GM18907 (cell line): Measurements from ENCODE around the gene NFS1.
"Not testable (repeated sequence)": the region's sequence is repeated elsewhere in the genome, so short reads cannot be mapped to it uniquely, and the experiment has no call there.

Experiments
- ATAC-seq: cut with Tn5 transposase; IDR thresholded peaks from one replicate; pipeline ENCODE4 v1.9.1; 2021; ENCODE audit warnings: mild to moderate bottlenecking, moderate library complexity; ENCODE audit not compliant: unreplicated experiment

The NFS1 gene

DNA sequence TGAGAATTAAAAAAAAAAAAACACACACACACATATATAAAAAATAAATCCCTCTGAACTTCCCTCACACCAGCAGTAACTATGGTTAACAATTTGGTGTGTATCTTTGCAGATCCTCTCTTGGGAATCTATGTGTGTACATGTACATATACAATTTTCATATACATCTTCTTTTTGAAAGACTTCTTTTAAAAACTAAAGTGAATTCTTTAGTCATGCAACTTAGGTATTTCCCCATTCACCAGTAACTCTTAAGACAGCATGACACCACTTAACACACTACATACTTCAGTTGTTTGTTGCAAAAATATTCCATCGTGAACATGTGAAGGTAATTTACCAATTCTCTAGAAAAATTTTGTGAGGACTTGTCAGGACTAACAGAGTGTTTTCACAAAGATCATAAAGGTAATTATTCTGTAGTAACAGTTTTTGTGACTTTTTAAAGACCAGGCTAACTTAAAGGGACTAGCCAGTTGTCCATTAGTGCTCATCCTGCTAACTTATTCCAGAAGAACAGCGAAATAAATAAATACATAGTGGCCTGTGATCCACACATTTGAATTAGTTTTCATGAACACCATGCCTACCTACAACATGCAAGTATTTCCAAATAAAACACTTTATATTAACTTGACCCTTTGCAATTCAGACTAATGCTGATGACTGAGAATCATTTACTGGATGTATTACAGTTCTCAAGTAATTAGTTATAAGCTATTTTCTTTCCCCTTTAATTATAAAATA is 30.9 kb upstream of the NFS1 start:
- no peak for ATAC-seq

DNA sequence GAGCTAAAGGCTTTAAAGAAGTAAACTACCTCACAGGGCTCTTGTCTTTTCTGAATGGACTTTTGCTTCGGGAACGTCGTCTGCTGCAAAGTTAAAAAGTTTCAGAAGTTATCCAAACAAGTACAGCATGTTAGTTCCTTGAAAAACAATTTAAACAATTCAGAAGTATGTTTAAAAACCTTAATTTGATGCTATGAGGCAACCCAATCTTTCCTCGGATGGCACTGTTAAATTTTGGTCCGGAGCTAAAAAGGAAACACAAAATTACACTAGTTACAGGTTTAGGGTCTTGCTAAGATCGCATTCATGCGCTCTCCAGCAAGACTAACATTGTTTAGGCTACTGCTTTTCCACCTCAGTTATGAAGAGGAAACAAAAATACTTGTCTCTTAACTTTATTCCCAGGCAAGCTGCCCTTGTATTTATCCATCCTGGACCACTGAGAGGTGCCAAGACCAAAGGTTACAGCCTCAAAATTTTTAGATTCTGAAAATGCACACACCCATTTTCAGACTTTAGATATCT is 30.2 kb upstream of the NFS1 start:
- no peak for ATAC-seq

DNA sequence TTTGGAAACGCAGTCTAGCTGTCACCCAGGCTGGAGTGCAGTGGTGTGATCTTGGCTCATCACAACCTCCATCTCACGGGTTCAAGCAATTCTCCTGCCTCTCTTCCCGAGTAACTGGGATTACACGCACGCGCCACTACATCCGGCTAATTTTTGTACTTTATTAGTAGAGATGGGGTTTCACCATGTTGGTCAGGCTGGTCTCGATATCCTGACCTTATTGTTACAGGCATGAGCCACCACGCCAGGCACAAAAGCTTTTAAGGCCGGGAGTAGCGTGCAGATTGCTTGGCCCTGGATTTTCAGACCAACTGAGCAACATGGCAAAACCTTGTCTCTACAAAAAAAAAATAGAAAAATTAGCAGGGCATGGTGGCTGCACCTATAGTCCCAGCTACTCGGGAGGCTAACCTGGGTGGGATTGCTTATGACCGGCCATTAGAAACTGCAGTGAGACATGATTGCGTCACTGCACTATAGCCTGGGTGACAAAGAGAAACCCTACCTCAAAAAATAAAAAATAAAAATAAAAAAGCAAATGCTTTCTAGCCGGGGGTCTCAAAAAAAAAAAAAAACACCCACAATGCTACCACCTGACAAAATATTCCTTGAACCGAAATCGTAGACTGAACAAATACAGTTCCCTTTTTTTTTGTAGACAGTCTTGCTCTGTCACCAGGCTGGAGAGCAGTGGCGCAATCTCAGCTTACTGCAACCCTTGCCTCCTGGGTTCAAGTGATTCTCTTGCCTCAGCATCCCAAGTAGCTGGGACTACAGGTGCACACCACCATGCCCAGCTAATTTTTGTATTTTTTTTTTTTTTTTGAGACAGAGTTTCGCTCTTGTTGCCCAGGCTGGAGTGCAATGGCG is 27.9 kb upstream of the NFS1 start:
- ATAC-seq: no peak

DNA sequence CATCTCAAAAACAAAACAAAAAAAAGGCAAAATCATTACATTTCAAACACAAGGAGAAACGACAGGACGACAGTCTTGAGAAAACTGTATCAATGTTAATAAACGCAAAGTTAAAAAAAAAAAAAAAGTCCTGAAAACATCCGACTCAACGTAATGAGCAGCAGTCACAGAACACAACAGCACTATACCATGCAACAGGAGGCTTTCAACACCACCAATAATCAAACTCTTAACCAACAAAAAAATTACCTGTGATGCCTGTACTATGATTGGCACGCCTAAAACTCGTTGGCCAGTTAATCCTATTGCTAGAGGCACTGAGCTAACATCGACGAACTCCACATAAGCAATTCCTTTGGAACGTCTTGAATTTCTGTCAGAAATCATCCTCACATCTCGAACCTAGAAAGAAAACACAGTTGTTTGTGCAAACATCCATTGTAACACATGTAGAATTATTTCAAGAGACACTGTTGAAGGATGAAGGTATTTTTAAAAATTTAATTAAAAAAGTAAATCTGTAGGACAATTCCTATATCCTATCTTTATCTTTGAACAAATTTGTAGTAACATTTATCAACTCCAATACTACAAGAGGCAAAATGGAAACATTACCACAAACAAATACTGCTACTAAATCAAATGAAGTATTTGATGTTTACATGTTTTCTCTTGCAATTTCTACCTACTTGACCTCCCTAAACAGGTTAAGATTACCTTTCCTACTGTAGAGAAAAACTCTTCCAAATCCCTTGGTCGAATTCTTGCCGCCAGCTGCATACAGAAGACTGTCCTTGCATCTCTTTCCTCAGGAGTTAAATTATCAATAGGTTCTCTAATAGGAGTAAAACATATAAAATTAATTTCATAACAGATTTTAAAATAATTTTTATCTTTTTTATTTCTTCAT is 25.4 kb upstream of the NFS1 start:
- ATAC-seq: no peak

DNA sequence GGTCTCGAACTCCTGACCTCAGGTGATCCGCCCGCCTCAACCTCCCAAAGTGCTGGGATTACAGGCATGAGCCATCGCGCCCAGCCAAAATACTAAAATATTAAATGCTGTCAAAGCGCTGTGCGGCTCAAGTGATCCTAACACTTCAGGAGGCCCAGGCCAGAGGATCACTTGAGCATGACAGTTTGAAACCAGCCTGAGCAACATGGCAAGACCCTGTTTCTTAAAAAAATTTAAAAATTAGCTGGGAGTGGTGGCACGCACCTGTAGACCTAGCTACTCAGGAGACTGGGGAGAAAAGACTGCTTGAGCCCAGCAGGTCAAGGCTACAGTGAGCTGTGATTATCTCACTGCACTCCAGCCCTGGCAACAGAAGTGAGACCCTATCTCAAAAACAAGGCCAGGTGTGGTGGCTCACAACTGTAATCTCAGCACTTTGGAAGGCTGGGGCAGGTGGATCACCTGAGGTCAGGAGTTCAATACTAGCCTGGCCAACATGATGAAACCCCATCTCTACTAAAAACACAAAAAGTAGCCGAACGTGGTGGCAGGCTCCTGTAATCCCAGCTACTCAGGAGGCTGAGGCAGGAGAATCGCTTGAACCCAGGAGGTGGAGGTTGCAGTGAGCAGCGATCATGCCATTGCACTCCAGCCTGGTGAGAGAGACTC is 24.6 kb upstream of the NFS1 start:
- not testable (repeated sequence) for ATAC-seq

DNA sequence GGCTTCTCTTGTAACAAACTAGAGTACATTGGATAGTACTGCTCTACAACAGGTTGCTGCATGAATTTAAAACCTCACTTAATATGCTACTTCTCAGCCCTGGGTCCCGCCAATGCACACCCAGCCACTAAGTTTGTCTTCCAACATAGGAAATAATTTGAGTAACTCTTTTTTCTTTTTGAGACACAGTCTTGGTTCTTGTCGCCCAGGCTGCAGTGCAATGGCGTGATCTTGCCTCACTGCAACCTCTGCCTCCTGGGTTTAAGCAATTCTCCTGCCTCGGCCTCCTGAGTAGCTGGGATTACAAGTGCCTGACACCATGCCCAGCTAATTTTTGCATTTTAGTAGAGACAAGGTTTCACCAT is 24.1 kb upstream of the NFS1 start:
- not testable (repeated sequence) for ATAC-seq

DNA sequence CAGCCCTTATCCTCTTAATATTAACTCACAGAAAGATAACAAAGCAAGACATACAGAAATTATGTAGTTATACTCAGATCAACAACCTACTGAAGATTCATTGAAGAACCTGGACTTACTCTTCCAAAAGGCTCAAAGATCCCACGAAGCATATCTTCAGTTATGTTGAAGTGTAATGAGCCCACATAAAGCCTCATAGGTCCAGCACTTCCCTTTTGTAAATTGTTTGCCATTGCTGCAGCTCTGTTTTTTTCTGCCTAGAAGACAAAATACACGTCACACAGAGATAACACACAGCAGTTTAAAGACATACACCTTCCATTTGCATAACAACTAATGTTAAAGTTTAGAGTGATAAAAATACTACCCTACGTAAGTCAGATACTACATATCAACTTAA is 22.5 kb upstream of the NFS1 start:
- ATAC-seq: no peak

DNA sequence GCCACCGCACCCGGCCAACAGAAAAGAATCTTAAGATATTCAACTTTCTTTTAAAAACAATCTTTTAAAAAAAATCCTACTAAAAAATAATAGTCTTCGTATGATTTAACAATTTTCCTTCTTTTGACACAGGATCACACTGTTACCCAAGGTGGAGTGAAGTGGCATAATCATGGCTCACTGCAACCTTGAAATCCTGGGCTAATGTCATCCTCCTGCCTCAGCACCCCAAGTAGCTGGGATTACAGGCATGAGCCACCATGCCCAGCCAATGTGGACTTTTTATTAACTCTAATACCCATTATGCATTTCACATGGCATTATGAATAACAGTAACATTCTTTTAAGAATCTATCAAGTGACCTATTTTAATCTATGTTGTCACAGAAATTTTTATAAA is 22.1 kb upstream of the NFS1 start:
- ATAC-seq: no peak

DNA sequence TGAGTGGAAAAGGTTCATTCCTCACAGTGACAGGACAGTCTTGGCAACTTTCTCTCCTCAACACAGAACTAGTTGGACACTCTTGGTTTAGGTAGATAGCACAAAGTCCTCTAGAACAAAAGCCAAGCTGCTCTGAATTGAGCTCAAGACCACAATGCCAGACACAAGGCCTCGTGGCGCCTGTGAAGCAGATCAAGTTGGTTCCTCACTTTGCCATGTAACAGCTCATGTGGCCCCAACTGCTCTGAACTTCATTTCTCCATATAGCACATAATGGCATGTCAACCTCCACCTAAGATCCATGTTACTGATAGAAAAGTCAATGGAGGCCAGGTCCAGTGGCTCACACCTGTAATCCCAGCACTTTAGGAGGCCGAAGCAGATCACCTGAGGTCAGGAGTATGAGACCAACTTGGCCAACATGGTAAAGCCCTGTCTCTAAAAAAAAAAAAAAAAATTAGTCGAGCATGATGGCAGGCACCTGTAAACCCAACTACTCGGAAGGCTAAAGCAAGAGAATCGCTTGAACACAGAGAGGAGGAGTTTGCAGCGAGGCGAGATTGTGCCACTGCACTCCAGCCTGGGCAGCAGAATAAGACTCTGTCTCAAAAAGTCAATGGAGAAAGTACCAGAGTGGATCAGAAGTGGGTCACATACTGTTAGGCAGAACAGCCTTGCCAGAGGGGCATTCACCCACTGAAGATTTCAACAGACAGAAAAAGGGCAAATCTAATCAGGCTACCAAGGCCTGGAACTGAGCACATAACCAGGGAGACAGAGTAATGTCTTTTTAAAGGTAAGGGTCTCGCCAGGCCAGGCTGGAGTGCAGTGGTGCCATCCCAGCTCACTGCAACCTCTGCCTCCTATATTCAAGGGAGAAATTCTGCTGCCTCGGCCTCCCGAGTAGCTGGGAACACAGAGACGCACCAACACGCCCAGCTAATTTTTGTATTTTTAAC is 21.3 kb upstream of the NFS1 start:
- no peak for ATAC-seq

DNA sequence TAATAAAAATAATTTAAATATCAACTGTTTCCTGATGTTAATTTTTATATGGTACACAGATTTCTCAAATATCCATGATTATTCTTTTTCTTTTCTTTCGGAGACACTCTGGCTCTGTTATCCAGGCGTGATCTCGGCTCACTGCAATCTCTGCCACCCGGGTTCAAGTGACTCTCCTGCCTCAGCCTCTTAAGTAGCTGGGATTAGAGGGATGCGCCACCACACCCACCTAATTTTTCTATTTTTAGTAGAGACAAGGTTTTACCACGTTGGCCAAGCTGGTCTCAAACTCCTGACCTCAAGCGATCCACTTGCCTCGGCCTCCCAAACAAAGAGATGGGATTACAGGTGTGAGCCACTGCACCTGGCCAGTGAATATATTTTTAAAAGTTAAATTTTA is 20.6 kb upstream of the NFS1 start:
- no peak for ATAC-seq

DNA sequence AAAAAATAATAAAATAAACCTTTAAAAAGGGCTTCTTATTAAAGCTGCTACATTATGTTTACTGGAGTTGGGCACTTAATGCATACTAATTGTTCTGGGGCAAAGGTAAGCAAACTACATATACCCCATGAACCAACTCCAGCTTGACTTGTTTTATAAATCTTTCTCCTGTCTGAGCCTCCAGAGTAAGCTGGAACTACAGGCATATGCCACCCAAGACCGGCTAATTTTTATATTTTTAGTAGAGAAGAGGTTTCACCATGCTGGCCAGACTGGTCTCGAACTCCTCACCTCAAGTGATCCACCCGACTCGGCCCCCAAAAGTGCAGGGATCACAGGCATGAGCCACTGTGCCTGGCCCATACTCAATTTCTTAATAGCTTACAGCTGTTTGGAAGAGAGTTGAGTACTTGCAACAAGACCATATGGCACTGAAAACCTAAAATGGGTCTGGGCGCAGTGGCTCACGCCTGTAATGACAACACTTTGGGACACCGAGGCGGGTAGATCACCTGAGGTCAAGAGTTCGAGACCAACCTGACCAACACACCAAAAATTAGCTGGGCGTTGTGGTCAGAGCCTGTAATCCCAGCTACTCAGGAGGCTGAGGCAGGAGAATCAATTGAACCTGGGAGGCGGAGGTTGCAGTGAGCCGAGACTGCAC is 20.0 kb upstream of the NFS1 start:
- ATAC-seq: no peak

DNA sequence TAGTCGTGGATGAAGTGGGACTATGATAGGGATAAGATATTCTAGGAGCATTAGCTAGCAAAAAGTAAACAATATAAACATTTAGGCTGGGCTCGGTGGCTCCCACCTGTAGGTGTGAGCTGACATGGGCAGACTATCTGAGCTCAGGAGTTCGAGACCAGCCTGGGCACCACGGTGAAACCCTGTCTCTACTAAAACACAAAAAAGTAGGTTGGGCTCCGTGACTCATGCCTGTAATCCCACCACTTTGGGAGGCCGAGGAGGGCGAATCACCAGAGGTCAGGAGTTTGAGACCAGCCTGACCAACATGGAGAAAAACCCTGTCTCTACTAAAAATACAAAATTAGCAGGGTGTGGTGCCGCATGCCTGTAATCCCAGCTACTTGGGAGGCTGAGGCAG is 19.2 kb upstream of the NFS1 start:
- ATAC-seq: not testable (repeated sequence)

DNA sequence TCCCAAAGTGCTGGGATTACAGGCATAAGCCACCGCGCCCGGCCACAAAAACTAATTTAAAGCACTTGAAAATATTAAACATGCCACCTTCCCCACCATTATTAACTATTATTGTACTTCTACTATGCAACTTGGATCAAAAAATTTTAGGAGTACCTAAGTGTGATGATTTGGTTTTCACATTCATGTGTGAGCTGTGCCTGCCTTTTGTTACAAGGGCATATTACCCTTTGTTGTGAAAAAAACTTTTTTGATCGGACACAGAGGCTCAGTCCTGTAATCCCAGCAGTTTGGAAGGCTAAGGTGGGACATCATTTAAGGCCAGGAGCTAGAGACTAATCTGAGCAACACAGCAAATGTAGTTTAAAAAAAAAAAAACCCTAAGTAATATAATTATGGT is 17.2 kb upstream of the NFS1 start:
- no peak for ATAC-seq

DNA sequence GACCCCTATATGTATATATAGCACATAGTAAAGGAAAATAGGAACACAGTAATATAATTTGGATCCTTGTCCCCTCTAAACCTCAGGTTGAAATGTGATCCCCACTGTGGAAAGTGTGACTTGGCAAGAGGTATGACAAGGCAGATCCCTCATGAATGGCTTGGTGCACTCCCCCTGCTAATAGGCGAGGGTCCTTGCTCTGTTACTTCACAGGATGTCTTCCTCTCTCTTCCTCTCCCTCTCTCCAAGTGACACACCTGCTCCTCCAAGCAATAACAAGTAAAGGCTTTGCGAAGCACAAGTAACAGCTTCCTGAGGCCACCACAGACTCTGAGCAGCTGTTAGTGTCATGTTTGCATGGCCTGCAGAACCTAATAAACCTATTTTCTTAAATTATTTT is 16.5 kb upstream of the NFS1 start:
- no peak for ATAC-seq

DNA sequence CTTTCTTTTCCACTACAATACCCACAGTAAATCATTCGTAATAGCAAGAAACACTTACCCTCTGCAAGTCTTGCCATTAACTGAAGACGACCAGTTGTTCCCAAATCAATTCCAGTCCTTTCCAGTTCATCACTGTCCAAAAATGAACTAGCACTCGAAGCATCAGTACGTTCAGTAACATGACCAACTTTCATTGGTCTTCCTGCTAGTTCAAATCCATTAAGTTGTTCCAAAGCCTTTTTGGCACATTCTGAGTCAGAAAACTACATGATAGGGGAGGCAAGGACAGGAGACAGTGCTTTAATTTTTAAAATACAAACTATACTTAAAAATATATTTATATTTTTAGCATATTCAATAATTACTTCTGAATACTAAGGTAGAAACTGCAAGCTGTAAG is 15.0 kb upstream of the NFS1 start:
- no peak for ATAC-seq

DNA sequence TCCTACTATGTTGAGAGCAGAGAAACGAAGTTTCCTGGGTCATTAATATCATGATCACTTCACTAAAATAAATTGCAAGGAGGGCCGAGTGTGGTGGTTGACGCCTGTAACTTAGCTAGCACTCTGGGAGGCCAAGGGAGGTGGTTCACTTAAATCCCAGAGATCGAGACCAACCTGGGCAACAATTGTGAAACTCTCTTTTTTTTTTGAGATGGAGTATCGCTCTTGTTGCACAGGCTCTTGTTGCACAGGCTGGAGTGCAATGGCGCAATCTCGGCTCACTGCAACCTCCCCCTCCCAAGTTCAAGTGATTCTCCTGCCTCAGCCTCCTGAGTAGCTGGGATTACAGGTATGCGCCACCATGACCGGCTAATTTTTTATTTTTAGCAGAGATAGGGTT is 14.0 kb upstream of the NFS1 start:
- not testable (repeated sequence) for ATAC-seq

DNA sequence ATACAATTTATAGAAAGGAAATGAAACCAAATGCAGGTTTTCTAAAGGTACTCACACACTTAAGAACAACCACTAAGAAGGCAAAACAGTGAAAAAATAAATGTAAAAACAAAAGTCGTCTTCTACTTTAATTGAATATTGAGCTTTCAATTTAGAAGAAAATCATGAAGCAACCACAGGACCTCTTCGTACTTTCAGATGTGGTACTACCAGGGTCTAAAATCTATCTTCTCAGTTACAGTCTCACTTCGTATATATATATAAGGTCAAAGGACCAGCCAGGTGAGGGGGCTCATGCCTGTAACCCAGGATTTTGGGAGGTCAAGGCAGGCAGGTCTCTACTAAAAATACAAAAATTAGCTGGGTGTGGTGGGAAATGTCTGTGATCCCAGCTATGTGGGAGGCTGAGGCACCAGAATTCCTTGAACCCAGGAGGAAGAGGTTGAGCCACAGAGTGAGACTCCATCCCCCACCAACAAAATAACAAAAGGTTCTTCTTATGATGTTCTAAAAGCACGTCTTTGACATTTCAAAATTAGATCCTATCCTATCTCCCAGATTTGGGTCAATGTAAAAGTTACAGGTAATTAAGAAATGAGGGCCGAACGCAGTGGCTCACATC is 12.5 kb upstream of the NFS1 start:
- ATAC-seq: no peak

DNA sequence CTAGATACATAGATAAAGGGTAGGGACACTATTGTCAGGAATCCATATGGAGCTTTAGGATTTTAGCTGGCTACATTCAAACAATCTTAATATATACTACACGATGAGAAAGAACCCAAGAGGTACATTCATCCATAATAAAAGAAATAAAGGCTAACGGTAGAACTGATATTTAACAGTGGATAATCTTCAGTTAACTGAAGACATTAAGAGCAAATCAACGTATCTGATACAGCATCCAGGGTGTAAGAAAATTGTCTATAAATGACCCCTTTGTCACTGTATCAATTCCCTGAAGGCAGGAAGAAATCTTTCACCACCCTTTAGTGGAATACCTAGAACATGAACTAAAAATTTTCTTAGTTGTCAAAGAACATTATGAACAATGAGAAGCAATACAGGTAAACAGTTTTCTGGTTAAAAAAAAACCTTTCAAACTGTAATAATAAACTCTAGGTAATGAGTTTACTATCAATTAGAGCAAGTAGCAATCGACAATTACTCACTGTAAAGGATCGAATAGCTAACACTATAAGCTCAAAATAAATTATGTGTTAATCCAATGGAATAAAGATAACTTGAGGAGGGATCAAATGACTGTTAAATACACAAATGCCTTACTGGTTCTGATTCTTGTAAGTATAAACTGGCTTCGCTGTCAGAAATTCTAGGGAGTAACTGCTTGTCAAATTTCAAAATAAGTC is 11.9 kb upstream of the NFS1 start:
- no peak for ATAC-seq
